Lung (tissue), 12 donors: Measurements from ENCODE around the gene INKA1. TPM values are rescaled to one million over a fixed set of nuclear protein-coding genes. Genes with fewer than 3 reads are reported as not detected.
A peak's percentile ranks its signal among the peaks of the same experiment; 100 is the strongest.
"Not testable (repeated sequence)": the region's sequence is repeated elsewhere in the genome, so short reads cannot be mapped to it uniquely, and the experiment has no call there.

Source experiments
- ATAC-seq: fragments of 200-7000 bp; cut with Tn5 transposase; one replicate; pipeline ENCODE4 v1.9.1; 2020; ENCODE audit warnings: moderate number of reproducible peaks; ENCODE audit not compliant: insufficient read depth, low FRiP score
- DNase-seq, 3 donors: peaks; one replicate each; pipeline ENCODE4 v3.0.0-alpha.2; 2013 to 2017
- H3K27ac ChIP-seq, 2 donors: one replicate each; pipeline ENCODE4 v1.5.1; 2013; ENCODE audit warnings: mild to moderate bottlenecking in 2 of 2, moderate library complexity in 2 of 2, control low read depth in 1 of 2, inconsistent platforms in 1 of 2, low read depth in 1 of 2, low read length in 1 of 2
- H3K27me3 ChIP-seq, 3 donors: one replicate each; pipeline ENCODE4 v1.5.1; 2013; ENCODE audit warnings: low read length in 2 of 3; ENCODE audit not compliant: control insufficient read depth in 3 of 3, insufficient read depth in 3 of 3
- H3K36me3 ChIP-seq, 4 donors: one replicate each; pipeline ENCODE4 v1.5.1; 2013; ENCODE audit warnings: low read length in 4 of 4, mild to moderate bottlenecking in 1 of 4, moderate library complexity in 1 of 4; ENCODE audit not compliant: control insufficient read depth in 4 of 4, insufficient read depth in 4 of 4
- H3K4me1 ChIP-seq, 5 donors: one replicate each; pipeline ENCODE4 v1.5.1; 2013; ENCODE audit warnings: low read length in 5 of 5, mild to moderate bottlenecking in 2 of 5, moderate library complexity in 1 of 5; ENCODE audit not compliant: control insufficient read depth in 5 of 5, insufficient read depth in 5 of 5
- H3K4me3 ChIP-seq: one replicate; pipeline ENCODE4 v1.5.1; 2013; ENCODE audit warnings: mild to moderate bottlenecking, control low read depth, moderate library complexity
- H3K9ac ChIP-seq, 2 donors: one replicate each; pipeline ENCODE4 v1.5.1; 2013; ENCODE audit warnings: low read length in 2 of 2, control low read depth in 1 of 2; ENCODE audit not compliant: insufficient read depth in 1 of 2
- H3K9me3 ChIP-seq, 4 donors: one replicate each; pipeline ENCODE4 v1.5.1; 2013; ENCODE audit warnings: low read length in 3 of 4, mild to moderate bottlenecking in 1 of 4, moderate library complexity in 1 of 4; ENCODE audit not compliant: control insufficient read depth in 4 of 4, insufficient read depth in 3 of 4
- CTCF ChIP-seq: IDR thresholded peaks from 2 replicates; pipeline ENCODE4 v1.5.1; 2012; ENCODE audit warnings: mild to moderate bottlenecking; ENCODE audit errors: control extremely low read depth, extremely low read depth
- WGBS, 2 donors: extraction: QIAGEN DNeasy Blood & Tissue Kit; methylation state at CpG; one replicate each; pipeline ENCODE4 v1.1.7; 2013; 5-methylcytosine and 5-hydroxymethylcytosine counted together
- polyA plus RNA-seq, 2 donors: library from polyadenylated mRNA; stranded (reverse); fragments of 200-250 nt; gene quantifications; one replicate each; pipeline ENCODE4 v1.2.1, GENCODE V29; 2013
- total RNA-seq, 2 donors: library from RNA; depleted of rRNA in 1 of 2; stranded (reverse); fragments of >200 nt in 1 of 2; gene quantifications; one replicate each; pipeline ENCODE4 v1.2.1, GENCODE V29; 2014 to 2021
- donor health status: control.
- donor health status: control.
- donor health status: Bipolar disorder and iron deficiency.
- donor health status: healthy.
- donor health status: DM: yes; HTN: yes; CAD: no.

The INKA1 gene
- total and polyA plus RNA-seq, 4 donors = 6.1 to 10.8 (median 6.9) TPM

GRCh38 chr3:49813497-49814174 lies 10.6 kb downstream of the INKA1 start, which contains the start of gene UBA7:
Gene UBA7, minus strand, starts transcription at chr3:49813953. Its CDS starts 166 bp downstream, at chr3:49813787.
- Histone ChIP-seq H3K27me3 (no peaks in the 10 kb centered on the region), H3K36me3 (peaks cover 0 to 28% (median 25%) of the 10 kb centered on the region in 4 donors), H3K4me1 (peaks cover 0 to 30% (median 17%) of the 10 kb centered on the region in 5 donors), H3K4me3 (peak within 1 kb of the TSS; percentile 58), H3K9me3 (no peaks in the 10 kb centered on the region), H3K9ac (peak within 1 kb of the TSS; percentile 39 to 86), H3K27ac (peak within 1 kb of the TSS; percentile 39 to 96)
- DNase-seq (peak; percentile 78 to 95 (median 89)), ATAC-seq (peak; percentile 89)
- no peak for TF ChIP-seq CTCF
- 8 to 10% methylated on average over 9 of the region's 9 CpGs for WGBS, 2 donors

GRCh38 chr3:49823131-49823530 lies 20.1 kb downstream of the INKA1 start:
- H3K4me3 ChIP-seq, H3K27ac ChIP-seq, H3K36me3 ChIP-seq, H3K27me3 ChIP-seq, ATAC-seq, H3K9me3 ChIP-seq, H3K9ac ChIP-seq, DNase-seq, H3K4me1 ChIP-seq: not testable (repeated sequence)
- WGBS, 2 donors = 80 to 92% methylated on average over 3 of the region's 3 CpGs

GRCh38 chr3:49826016-49826415 lies 23.0 kb downstream of the INKA1 start:
- Histone ChIP-seq H3K36me3 (peaks cover 0 to 4% (median 1%) of the 10 kb centered on the region in 4 donors), H3K9me3 (no peaks in the 10 kb centered on the region), H3K4me3 (no peak overlapping the region), H3K27me3 (no peaks in the 10 kb centered on the region), H3K27ac (no peak overlapping the region), H3K4me1 (peaks cover 0 to 7% (median 0%) of the 10 kb centered on the region in 5 donors), H3K9ac (no peak overlapping the region)
- no peak for TF ChIP-seq CTCF
- DNase-seq (no peak), ATAC-seq (no peak)
- 80 to 90% methylated on average over 6 of the region's 6 CpGs for WGBS, 2 donors

- ATAC-seq = no peak
- DNase-seq = no peak
- Histone ChIP-seq H3K9me3 (no peaks in the 10 kb centered on the region), H3K36me3 (peaks cover 0 to 6% (median 3%) of the 10 kb centered on the region in 4 donors), H3K27ac (no peak overlapping the region), H3K27me3 (no peaks in the 10 kb centered on the region), H3K9ac (no peak overlapping the region), H3K4me3 (no peak overlapping the region), H3K4me1 (no peaks in the 10 kb centered on the region)
- 46 to 73% methylated on average over 3 of the region's 3 CpGs for WGBS, 2 donors
- TF ChIP-seq CTCF = no peak
Observed at GRCh38 chr3:49831341-49831740, 28.3 kb downstream of the INKA1 start.
